GM13976 (cell line): ENCODE data around the gene STK17A.

Experiments
- DNase-seq: peaks from one replicate; pipeline ENCODE4 v3.0.0; 2012; ENCODE audit warnings: low spot score
- in situ Hi-C: fragments of 300-500 bp; cut with MboI; formaldehyde crosslinking; loops from one replicate; pipeline ENCODE4 v1.12.0; 2022; ENCODE audit warnings: low sequenced_read_pairs, mixed read lengths, inconsistent platforms; ENCODE audit not compliant: unreplicated experiment
- TF ChIP-seq, protein P1 (sequence below): IDR thresholded peaks from 2 replicates; pipeline ENCODE4 v1.5.1; 2012; ENCODE audit warnings: borderline replicate concordance, mild to moderate bottlenecking; ENCODE audit not compliant: insufficient read depth; ENCODE audit errors: extremely low read depth, missing control alignments, control extremely low read depth

STK17A gene

DNA sequence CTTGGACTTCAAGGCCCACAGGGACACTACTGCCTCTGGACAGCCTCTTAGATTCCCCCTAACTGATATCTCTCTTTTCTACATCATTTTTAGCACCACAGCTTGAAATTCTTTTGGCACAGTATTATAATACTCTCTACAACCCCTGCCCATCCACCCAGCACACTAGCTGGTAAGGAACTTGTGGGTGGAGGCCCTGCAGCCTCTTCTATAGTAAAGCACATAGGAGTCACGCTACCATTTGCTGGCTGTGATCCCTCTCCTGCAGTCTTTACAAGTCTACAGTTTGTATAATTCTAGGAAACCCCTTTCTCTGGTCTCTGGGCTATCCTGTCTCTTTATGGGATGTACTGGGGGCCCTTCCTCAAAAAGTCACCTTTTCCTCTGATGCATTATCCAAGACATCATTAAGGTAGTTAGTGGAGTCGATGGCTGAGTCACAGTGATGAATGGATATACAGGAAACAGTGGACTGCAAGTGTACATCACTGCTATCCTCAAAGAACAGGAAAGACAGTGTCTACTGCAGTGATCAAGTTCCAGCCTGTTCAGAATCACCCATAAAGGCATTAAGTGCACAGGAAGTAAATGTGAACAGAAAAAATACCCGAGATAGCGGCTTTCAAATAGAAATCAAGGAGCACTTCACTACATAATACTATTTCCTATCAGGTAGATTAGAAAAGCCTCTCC, 54.4 kb downstream of the STK17A start:
- in situ Hi-C loops = no loop called here
- DNase-seq = no peak
- TF ChIP-seq, protein P1, sequence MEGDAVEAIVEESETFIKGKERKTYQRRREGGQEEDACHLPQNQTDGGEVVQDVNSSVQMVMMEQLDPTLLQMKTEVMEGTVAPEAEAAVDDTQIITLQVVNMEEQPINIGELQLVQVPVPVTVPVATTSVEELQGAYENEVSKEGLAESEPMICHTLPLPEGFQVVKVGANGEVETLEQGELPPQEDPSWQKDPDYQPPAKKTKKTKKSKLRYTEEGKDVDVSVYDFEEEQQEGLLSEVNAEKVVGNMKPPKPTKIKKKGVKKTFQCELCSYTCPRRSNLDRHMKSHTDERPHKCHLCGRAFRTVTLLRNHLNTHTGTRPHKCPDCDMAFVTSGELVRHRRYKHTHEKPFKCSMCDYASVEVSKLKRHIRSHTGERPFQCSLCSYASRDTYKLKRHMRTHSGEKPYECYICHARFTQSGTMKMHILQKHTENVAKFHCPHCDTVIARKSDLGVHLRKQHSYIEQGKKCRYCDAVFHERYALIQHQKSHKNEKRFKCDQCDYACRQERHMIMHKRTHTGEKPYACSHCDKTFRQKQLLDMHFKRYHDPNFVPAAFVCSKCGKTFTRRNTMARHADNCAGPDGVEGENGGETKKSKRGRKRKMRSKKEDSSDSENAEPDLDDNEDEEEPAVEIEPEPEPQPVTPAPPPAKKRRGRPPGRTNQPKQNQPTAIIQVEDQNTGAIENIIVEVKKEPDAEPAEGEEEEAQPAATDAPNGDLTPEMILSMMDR = no peak

DNA sequence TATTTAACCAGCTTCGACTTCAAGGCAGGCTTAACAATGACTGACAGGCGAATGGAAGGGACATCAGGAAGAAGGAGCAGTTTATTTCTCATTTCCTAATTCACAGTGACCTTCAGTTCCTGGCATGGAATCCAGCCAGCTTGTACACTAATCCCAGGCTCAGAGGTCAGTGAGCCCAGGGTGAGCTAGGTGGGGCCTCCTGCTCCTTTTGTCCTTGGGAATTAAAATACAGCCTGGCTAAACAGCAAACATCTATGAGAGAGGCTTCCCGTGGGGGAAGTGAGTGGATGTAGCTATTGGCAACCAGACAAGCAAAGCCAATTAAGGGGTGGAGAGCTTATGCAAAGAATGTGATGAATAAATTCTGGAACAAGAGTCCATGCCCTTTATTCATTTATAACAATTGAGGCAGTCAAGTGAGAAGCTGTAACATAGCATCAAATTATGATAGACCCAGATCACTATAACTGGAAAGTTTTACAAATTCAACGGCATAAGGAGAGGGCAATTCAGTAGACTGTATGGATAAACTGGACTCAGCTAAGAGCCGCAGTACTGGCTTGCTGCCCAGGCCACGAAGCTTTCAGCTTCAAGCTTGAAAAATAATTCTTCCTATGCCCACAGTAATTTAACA, 57.1 kb downstream of the STK17A start:
- TF ChIP-seq, protein P1 = no peak
- in situ Hi-C loops = no loop called here
- DNase-seq = no peak

DNA sequence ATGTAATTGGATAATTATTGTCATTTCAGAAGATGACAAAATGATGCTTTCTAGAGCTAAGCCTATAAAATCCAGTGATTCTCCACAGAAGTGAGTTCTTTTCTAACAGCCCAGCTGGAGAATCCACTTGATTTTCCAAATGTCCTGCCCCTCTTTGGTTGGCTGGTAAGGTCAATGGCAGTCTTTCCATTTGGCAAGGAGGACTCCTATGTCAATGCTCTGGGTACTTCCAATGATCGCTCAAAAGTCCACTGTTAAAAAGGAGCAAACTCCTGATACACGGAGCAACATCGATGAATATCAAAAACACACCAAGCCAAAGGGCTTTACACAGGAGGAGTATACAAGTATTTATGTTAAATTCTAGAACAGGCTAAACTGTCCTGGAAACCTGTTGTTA, 57.8 kb downstream of the STK17A start:
- TF ChIP-seq, protein P1 = no peak
- in situ Hi-C loops = no loop called here
- no peak for DNase-seq

DNA sequence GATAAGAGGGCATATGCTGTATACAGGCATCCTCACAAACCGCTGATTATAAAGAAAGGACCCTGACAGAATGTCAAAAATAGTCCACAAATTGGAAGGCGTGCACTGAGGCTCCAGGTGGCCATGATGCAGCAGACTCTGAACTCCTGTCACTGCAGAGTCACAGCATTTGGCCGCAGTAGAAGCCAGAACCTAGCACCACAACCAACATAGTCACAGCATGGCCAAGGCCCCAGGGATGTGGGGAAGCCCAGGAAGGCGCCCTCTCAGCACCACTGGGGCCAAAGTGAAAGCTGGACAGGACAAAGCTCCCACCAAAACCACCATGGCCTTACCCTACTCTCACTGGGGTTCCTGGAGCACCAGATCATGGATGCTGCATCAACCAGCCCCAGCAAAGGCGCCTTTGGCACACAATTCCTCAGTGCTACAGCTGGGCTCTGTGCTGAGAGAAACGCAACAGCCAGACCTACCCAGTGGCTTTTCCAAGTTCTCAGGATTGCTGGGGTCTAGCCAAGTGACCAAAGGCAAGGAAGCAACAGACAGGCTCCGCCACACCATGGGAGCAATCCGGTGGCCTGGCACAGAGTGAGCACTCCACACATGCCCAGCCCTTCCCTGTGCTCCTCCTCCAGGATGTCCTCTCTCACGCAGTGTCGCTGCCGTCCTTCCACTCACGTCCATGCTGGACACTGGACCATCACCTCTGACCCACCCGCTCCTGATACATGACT, 60.2 kb downstream of the STK17A start:
- TF ChIP-seq, protein P1 = no peak
- in situ Hi-C loops = no loop called here
- no peak for DNase-seq

DNA sequence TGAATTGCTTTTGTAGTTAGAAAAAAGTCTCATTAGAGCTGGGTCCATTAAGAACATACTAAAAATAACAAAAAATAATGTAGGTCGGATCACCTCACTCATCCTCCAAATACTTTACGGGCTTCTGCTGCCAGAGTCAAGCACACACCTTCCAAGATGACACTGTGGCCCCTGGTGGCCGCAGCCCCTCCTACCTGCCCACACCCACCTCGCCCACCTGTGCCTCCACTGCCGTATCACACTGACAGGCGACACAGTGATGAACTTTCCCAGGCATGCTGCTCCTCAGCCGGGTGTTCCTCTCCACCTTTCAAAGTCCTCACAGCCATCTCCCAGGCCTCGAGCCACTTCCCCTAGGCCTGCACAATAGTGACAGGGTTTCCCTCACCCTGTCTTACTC, 60.9 kb downstream of the STK17A start:
- in situ Hi-C loops = no loop called here
- no peak for DNase-seq
- TF ChIP-seq, protein P1 = no peak

DNA sequence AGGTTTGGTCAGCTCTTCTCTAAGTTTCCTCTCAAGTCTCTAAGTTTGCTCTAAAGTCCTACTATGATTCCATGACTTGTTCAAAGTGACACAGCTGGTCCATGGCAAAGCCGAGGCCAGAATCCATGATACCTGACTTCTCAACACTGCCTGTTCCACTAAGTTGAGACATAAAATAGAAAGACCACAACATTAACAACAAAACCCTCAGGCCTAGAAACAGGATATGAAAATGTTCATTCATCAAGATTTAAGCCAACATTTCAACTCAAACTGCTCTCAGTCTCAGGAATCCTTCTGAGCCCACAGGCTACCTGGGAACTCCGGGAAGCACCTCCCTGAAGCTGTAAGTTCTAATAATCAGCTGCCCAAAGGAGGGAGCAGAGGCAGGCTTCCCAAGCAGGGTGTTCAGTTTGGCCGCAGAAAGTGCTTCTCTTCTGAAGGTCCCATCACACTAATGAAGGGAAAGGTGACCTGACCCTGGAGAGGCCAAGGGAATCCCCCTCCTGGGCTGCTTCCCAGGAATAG, 62.9 kb downstream of the STK17A start:
- TF ChIP-seq, protein P1 = no peak
- in situ Hi-C loops = no loop called here
- no peak for DNase-seq
